ENCODE data around the gene PLCZ1. TPM values are rescaled to one million over a fixed set of nuclear protein-coding genes. Genes with fewer than 3 reads are reported as not detected.

Gene PLCZ1
- total RNA-seq, 6 donors from 2014 or later = not detected

DNA sequence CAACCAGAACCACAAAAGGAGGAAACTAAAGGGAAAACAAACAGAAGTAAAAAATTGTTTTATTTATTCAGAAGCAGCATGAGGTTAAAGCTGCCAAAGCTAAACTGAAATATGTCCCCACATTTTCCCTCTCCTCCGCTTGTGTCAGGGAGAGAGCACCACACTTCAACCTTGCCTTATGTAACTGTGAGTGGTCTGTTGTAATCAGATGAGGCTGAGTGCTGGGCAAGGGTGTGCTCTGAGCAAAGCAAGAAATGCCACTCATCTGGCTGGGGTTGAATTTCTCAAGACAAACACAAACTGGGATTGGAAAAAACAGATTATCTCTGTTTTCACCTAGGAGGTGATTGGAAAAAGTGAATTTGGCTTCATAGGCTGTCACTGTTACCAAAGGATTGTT lies 12.3 kb upstream of the PLCZ1 start:
- H3K27ac ChIP-seq = no peak overlapping the region
- H3K4me3 ChIP-seq = no peak overlapping the region
- H3K36me3 ChIP-seq = no peaks in the 10 kb centered on the region
- TF ChIP-seq POLR2AphosphoS5 (IDR thresholded peaks at IDR 0.05) (no peak), EP300 (IDR thresholded peaks at IDR 0.05) (no peak), POLR2A (IDR thresholded peaks at IDR 0.05) (no peak)
- TF ChIP-seq, protein P1, sequence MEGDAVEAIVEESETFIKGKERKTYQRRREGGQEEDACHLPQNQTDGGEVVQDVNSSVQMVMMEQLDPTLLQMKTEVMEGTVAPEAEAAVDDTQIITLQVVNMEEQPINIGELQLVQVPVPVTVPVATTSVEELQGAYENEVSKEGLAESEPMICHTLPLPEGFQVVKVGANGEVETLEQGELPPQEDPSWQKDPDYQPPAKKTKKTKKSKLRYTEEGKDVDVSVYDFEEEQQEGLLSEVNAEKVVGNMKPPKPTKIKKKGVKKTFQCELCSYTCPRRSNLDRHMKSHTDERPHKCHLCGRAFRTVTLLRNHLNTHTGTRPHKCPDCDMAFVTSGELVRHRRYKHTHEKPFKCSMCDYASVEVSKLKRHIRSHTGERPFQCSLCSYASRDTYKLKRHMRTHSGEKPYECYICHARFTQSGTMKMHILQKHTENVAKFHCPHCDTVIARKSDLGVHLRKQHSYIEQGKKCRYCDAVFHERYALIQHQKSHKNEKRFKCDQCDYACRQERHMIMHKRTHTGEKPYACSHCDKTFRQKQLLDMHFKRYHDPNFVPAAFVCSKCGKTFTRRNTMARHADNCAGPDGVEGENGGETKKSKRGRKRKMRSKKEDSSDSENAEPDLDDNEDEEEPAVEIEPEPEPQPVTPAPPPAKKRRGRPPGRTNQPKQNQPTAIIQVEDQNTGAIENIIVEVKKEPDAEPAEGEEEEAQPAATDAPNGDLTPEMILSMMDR (IDR thresholded peaks at IDR 0.05) = no peak
- peak in 1 of 2 donors; percentile 61 for ATAC-seq (ENCODE audit: low FRiP score in 2 of 2)
- no peaks in the 10 kb centered on the region for H3K27me3 ChIP-seq
- DNase-seq = peak in 1 of 2 donors; percentile 48
- whole genome bisulfite sequencing, 2 donors = 35 to 45% methylated on average over 1 of the region's 1 CpG
- peaks cover 0 to 9% (median 2%) of the 10 kb centered on the region in 4 donors for H3K4me1 ChIP-seq
- H3K9me3 ChIP-seq = no peaks in the 10 kb centered on the region

DNA sequence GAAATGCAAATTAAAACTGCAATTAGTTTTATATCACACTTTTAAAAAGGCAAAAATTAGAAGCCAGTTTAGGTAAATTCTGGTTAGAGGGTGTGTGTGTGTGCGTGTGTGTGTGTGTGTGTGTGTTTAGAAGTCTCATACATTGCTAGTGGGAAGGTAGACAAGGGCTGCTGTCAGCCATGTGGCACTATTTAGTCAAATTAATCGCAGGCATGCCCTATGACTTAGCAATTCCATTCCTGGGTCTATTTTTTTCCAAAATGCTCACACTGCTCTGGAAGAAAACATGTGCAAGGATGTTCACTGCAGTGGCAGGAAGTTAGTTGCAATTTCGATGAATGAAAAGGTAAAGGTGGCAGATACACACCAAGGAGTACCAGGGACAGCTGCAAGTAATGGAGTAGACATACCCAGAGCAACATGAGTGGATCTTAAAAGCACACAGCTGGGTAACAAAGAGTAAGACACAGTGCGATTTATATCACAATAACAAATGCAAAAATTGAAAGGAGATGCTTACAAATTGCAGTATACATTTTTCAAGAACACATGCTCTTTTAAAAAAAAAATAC lies 11.7 kb upstream of the PLCZ1 start:
- WGBS, 2 donors = 57 to 81% methylated on average over 4 of the region's 4 CpGs
- TF ChIP-seq EP300 (IDR thresholded peaks at IDR 0.05) (no peak), POLR2A (IDR thresholded peaks at IDR 0.05) (no peak), POLR2AphosphoS5 (IDR thresholded peaks at IDR 0.05) (no peak)
- TF ChIP-seq, protein P1 (IDR thresholded peaks at IDR 0.05) = no peak
- Histone ChIP-seq H3K27ac (no peak overlapping the region), H3K4me1 (peaks cover 0 to 9% (median 2%) of the 10 kb centered on the region in 4 donors), H3K27me3 (no peaks in the 10 kb centered on the region), H3K36me3 (no peaks in the 10 kb centered on the region), H3K4me3 (no peak overlapping the region), H3K9me3 (no peaks in the 10 kb centered on the region)
- ATAC-seq (ENCODE audit: low FRiP score in 2 of 2) = no peak
- no peak for DNase-seq

DNA sequence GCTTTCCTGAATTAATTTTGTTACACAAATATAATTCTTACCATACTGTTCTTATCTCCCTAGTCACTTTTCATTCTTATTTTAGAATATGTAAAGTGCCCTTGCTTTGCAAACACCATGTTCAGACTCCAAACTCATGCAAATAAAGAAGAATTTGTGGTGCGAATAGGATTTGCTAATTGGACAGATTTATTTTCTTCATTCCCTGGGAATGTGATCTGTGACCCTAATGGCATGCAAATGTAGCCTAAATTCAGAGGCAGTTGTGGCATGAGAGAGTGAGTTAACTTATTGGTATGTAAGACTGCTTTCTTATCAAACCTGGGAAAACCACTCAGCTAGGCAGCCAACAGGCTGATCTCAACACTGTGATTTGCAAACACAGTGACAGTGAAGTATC lies 10.1 kb upstream of the PLCZ1 start:
- TF ChIP-seq POLR2A (IDR thresholded peaks at IDR 0.05) (no peak), EP300 (IDR thresholded peaks at IDR 0.05) (no peak), POLR2AphosphoS5 (IDR thresholded peaks at IDR 0.05) (no peak)
- TF ChIP-seq, protein P1 (IDR thresholded peaks at IDR 0.05) = no peak
- H3K4me3 ChIP-seq = no peak overlapping the region
- WGBS, 2 donors = 52 to 86% methylated on average over 1 of the region's 1 CpG
- H3K27me3 ChIP-seq = no peaks in the 10 kb centered on the region
- no peak overlapping the region for H3K27ac ChIP-seq
- peaks cover 0 to 9% (median 0%) of the 10 kb centered on the region in 4 donors for H3K4me1 ChIP-seq
- H3K9me3 ChIP-seq = no peaks in the 10 kb centered on the region
- DNase-seq (no peak), ATAC-seq (ENCODE audit: low FRiP score in 2 of 2) (peak in 1 of 2 donors; percentile 28)
- H3K36me3 ChIP-seq = no peaks in the 10 kb centered on the region

DNA sequence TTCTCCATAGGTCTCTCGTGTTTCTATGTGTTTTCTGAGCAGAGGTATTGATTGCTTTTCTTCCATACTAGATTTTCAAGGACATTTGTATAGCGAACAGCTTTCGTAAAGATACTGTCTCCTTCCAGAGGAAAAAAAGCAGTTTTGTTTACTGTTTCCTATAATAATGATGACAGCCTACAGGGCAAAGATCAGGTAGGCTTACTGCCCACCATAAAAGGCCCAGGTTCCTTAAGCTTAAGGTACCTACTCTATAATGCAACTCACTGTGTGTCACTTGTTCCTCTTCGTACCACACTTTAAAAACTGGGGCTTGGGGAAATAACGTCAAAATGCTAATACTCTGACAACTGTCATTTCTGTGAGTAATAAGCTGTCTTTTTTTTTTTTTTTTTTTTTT lies 6.7 kb downstream of the PLCZ1 start:
- Histone ChIP-seq H3K9me3 (peaks cover 0 to 10% (median 4%) of the 10 kb centered on the region in 4 donors), H3K4me1 (no peaks in the 10 kb centered on the region), H3K27me3 (no peaks in the 10 kb centered on the region), H3K4me3 (no peak overlapping the region), H3K27ac (no peak overlapping the region), H3K36me3 (no peaks in the 10 kb centered on the region)
- WGBS, 2 donors = 71 to 72% methylated on average over 5 of the region's 5 CpGs
- no peak for DNase-seq
- TF ChIP-seq POLR2AphosphoS5 (IDR thresholded peaks at IDR 0.05) (no peak), POLR2A (IDR thresholded peaks at IDR 0.05) (no peak), EP300 (IDR thresholded peaks at IDR 0.05) (no peak)
- TF ChIP-seq, protein P1 (IDR thresholded peaks at IDR 0.05) = no peak
- no peak for ATAC-seq (ENCODE audit: low FRiP score in 2 of 2)

DNA sequence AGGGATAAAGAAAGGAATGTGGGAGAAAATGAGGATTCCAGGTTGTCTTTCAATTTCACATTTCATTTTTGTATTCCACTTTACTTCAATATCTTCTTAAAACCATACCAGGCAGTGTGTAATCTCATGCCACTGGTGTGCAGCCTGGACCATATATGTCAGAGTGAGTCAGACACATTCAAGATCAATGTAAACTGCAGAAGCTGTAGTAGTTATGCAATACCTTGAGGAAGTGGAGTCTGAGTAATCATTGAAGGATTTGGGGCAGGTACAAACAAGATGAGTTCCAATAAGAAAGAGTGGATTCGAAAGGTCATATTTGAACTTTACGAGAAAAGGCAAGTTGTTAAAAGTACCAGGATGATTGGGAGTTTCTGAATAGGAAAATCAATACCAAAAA lies 14.1 kb downstream of the PLCZ1 start:
- WGBS, 2 donors = 54 to 76% methylated on average over 2 of the region's 2 CpGs
- peak in 1 of 2 donors; percentile 43 for ATAC-seq (ENCODE audit: low FRiP score in 2 of 2)

More for the DNA sequence above, 14.1 kb downstream of the PLCZ1 start:
- H3K4me1 ChIP-seq = no peaks in the 10 kb centered on the region
- no peak overlapping the region for H3K27ac ChIP-seq
- H3K4me3 ChIP-seq = no peak overlapping the region
- H3K27me3 ChIP-seq = no peaks in the 10 kb centered on the region
- no peaks in the 10 kb centered on the region for H3K36me3 ChIP-seq
- peak in 1 of 2 donors; percentile 39 for DNase-seq
- H3K9me3 ChIP-seq = no peaks in the 10 kb centered on the region
- TF ChIP-seq, protein P1 (IDR thresholded peaks at IDR 0.05) = no peak
- TF ChIP-seq EP300 (IDR thresholded peaks at IDR 0.05) (peak in 1 of 4 donors; percentile 88), POLR2AphosphoS5 (IDR thresholded peaks at IDR 0.05) (no peak), POLR2A (IDR thresholded peaks at IDR 0.05) (no peak)

Data from upper lobe of left lung (tissue), 6 donors.